GM19372 (cell line): ENCODE data around the gene CDK5.
"Not testable (repeated sequence)": the region's sequence is repeated elsewhere in the genome, so short reads cannot be mapped to it uniquely, and the experiment has no call there.

Experiments used
- ATAC-seq: cut with Tn5 transposase; IDR thresholded peaks from one replicate; pipeline ENCODE4 v1.9.1; 2021; ENCODE audit warnings: mild to moderate bottlenecking, low read depth, moderate library complexity; ENCODE audit not compliant: unreplicated experiment

The CDK5 gene

GRCh38 chr7:151059367-151060112 lies 1.8 kb upstream of the CDK5 start, which contains the start of gene SLC4A2:
TSS of gene SLC4A2 (plus strand) at chr7:151059589. CDS start at chr7:151061988, 2,399 bp downstream.
- ATAC-seq, result no peak

- no peak for ATAC-seq
Measured at GRCh38 chr7:151058781-151059366, 1.2 kb upstream of the CDK5 start.

- peak; percentile 82 for ATAC-seq
Measured at GRCh38 chr7:151057989-151058780, 488 bp upstream of the CDK5 start.

- ATAC-seq, result no peak
Measured at GRCh38 chr7:151056666-151057505, 811 bp downstream of the CDK5 start.

GRCh38 chr7:151056283-151056665 lies 1.4 kb downstream of the CDK5 start:
- no peak for ATAC-seq

GRCh38 chr7:151053751-151054150 lies 3.9 kb downstream of the CDK5 start:
- ATAC-seq, result no peak

- ATAC-seq, result no peak
Measured at GRCh38 chr7:151053096-151053495, 4.6 kb downstream of the CDK5 start.

GRCh38 chr7:151051108-151051507 lies 6.6 kb downstream of the CDK5 start:
- no peak for ATAC-seq

- no peak for ATAC-seq
Measured at GRCh38 chr7:151048911-151049463, 8.7 kb downstream of the CDK5 start.

GRCh38 chr7:151047976-151048815 lies 9.5 kb downstream of the CDK5 start, which contains the start of gene ASIC3:
TSS of gene ASIC3 (plus strand) at chr7:151048531. CDS start at chr7:151048886, 355 bp downstream.
- no peak for ATAC-seq

- ATAC-seq, result no peak
Measured at GRCh38 chr7:151046603-151047573, 10.8 kb downstream of the CDK5 start.

GRCh38 chr7:151045967-151046366 lies 11.7 kb downstream of the CDK5 start:
- no peak for ATAC-seq

GRCh38 chr7:151045262-151045661 lies 12.4 kb downstream of the CDK5 start:
- no peak for ATAC-seq

GRCh38 chr7:151043959-151044358 lies 13.7 kb downstream of the CDK5 start:
- ATAC-seq, result no peak

- ATAC-seq, result not testable (repeated sequence)
Measured at GRCh38 chr7:151043449-151043848, 14.2 kb downstream of the CDK5 start.

GRCh38 chr7:151040616-151041375 lies 16.9 kb downstream of the CDK5 start:
- no peak for ATAC-seq

- ATAC-seq, result no peak
Measured at GRCh38 chr7:151039850-151040548, 17.7 kb downstream of the CDK5 start.
